Left hindlimb (tissue), 1 donor: ENCODE data around the gene PPP1R1B.

ENCODE experiments used
- DNase-seq: peaks from one replicate; pipeline ENCODE4 v3.0.0-alpha.2; 2018

The PPP1R1B gene

GRCh38 chr17:39670746-39671145 lies 44.0 kb downstream of the PPP1R1B start:
- peak; percentile 12 for DNase-seq

DNA sequence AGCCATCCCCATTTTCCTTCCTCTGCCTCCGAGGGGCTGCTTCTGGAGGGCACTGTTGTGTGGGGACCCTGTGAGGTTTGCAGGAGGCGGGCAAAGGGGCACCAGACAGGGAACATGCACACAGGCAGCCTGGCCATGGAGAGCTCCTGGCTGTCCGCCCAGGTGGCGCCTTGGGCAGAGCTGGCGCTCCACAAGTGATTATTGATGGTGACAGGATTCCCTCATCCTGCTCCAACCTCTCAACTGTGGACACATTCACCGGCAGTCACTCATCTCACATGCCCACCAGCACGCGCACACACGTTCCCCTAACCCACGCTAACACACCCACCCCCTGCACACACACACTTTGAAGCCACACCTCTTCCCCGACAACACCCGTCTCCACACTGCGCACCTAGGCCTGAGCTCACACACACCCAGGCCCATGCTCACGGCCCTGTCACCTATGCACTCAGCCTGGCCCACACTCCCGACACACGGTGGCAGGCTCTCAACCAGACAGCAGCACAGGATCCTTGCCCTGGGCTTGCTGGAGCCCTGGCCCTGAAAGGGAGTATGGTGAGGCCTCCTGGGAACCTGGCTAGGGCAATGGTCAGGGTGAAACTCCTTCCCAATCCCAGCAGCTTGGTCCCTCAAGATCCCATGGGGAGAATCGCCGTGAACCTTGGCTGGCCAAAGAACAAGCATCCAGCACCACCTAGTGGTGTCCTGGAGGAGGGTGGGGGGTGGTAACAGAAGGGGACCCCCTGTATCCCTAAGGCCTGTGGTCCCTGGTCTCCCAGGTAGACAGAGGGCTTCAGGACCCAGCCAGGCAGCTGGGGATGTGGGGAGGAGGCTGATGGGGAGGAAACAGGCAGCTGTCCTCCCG lies 45.1 kb downstream of the PPP1R1B start:
- DNase-seq = peak; percentile 44

DNA sequence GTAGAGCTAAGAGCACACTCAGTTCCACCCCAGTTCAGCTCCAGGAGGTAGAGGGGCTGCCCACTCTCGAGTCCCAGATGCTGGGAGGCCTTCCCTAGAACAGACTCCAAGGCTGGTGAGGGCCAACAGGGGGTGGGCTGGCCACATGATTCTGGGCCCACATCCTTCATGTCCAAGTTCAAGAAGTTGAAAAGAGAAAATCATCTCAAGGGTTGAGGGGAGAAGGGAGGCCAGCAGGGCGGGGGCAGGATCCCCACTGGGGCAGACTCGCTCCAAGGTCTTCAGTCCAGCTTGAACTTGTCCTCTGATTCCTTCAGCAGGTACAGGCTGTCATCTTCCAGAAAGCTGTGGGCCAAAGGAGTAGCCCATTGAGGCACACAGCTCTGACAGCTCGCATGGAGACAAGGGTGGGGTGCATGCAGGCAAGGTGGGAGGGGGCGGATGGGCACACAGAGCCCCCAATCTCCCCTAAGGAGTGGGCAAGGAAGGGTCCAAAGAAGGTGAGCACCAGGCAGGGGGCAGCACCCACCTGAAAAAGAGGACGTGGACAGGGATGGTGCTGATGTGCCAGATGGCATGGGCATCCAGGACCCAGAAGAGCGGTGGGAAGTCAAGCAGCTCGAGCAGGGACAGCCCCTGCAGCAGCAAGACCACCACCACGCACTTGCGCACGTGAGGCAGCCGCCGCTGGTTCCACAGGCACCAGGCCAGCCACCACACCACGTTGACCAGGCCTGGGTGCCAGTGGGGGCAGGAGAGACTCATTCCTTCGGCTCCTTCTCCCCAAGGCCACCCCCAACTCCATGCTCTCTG lies 46.0 kb downstream of the PPP1R1B start:
- DNase-seq = peak; percentile 20

GRCh38 chr17:39673335-39674081 lies 46.8 kb downstream of the PPP1R1B start:
- peak; percentile 16 for DNase-seq

DNA sequence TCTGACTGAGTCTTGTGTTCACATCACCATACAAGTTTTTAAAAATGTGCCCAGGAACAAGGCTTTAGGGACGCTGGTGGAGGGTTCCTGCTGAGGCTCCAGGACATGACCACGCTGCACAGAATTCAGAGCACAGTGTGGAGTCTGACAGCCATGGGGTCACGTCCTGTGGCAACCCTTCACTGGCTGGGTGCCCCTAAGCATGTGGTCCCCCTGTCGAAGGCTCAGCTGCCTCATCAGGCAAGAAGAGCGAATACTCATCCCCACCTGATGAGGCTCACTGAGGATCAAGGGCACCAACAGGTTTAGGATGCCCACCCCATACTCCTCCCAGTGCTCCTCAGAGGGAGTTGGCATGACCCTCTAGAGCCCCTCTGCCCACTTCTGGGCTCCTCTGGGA lies 47.4 kb downstream of the PPP1R1B start:
- DNase-seq = peak; percentile 20

- peak; percentile 35 for DNase-seq
Measured at GRCh38 chr17:39674702-39675389, 48.1 kb downstream of the PPP1R1B start.

DNA sequence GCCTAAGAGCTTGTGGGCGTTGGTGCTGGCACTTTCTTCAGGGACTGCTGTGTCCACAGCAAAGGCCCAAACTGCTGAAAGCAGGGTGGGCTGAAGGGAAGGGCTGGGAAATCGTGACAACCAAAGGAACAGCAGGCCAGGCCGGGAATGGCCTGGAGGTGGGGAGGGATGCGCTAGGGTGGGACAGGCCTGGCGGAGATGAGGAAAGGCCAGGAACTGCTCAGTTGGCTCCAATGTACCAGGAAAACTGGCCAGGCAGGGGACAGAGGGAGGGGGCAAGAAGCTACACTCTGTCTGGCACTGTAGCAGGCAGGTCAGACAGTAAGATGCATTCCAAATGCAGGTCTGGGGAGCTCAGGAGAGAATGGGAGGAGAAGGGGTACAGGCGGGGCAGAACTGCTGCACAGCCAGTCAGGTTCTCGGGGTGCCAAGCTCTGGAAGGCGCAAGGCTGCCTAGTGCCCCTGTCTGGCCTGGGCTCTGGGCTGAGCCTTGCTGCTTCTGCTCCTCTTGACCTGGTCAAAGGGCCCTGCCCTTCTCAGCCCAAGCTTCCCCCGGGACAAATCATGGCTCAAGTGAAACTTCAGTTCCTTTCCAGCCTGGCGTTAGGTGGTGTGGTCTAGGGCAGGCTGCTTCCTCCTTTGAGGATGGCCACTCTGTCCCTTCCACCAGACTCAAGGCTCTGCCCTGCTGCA lies 48.8 kb downstream of the PPP1R1B start:
- DNase-seq = peak; percentile 15

DNA sequence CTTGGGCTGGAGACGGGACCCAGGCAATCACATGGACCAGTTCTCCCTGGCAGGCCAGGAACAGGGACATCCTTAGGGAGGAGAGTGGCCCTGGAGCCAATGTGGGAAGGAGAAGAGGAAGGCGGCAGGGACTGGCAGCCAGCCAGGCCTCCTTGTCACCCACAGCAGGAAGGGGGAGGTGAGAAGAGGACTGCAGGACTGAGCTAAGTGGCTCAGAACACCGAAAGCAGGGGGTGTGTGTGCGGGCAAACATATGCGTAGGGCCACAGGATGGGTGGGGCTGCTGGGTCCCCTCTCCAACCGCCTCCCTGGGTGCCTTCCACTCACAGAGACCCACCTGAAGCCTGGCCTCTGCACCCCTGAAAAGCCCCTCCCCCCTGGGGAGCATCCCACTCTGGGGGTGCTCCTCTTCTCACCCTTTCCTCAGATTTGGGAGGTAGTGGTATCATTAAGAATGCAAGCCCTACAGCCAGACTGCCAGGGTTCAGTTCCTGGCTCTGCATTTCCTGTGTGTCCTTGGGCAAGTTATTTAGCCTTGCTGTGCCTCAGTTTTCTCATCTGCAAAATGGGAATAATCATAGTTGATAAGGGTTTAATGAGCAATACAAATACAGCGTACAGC lies 49.6 kb downstream of the PPP1R1B start:
- peak; percentile 43 for DNase-seq

DNA sequence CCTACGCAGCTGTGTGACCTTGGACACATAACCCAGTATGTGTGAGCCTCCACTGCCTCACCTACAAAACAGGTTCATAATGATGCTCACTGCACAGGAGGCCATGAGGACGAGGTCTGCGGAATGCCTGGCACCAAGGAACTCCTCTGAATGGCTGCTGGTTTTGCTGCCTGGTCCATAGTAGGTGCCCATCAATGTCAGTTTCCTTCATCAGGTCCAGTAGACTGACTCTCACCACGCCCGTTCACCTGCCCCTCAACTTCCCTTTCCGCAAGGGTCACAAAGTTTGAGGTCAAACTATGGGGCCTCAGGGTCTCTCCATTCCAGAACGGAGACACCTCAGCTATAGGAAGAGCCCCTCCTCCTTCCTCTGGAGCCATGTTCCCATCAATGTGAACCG lies 50.3 kb downstream of the PPP1R1B start:
- peak; percentile 9 for DNase-seq

- DNase-seq = peak; percentile 59
Measured at GRCh38 chr17:39677542-39678339, 51.0 kb downstream of the PPP1R1B start.

GRCh38 chr17:39678340-39679116 lies 51.8 kb downstream of the PPP1R1B start:
- DNase-seq = peak; percentile 9

DNA sequence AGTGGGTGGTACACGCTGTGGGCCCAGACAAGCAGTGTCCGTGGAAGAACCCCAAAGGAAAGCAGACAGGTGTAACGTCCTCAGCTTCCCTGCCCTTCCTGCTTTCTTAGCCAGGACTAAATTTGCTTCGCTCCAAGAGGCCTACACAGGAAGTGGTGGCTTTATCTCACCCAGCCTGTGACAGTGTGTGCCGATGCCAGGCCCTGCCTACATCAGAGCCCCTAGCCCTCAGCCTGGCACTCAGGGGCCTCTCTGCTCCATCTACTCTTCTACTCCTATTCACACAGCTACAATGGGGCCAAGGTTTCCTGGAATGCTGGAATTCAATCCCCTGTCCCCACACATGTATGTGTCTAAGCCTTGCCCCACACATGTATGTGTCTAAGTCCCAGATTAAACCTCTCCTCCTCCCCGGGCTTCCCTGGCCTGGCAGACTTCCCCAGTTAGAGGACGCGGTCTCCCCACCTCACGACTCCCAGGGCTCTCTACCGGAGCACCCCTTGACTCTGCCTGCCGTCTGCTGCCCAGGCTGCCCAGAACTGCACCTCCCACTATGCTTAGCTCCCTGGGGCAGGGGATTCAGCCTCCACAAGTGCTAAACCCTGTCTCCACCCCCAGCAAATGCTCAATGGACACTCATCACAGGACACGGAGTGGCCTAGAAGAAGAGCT lies 52.9 kb downstream of the PPP1R1B start:
- DNase-seq = peak; percentile 12

DNA sequence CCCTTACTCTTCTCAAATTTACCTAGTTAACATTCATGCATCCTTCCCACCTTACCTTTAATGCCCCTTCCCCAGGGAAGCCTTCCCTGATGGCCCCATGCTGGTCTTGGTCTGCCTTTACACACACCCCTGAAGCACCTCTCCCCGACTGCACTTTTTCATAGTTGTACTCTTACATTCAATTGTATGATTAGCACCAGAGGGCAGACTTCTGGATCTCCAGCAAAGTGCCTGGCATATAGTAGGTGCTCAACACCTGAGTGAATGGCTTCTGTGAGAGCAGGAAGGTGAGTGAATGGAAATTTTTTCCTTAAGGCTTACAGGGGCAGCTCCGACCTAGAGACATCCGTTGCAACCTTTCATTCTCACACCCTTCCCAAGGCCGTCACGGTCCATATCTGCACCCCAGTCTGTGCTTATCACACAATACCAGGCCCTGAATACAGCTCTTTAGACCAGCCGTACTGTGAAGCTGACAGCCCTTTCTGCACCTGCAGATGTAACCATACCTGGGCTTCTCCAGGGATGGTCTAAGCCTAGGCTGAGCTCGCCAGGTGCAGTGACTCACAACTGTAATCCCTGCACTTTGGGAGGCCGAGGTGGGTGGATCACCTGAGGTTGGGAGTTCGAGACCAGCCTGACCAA lies 56.7 kb downstream of the PPP1R1B start:
- no peak for DNase-seq

DNA sequence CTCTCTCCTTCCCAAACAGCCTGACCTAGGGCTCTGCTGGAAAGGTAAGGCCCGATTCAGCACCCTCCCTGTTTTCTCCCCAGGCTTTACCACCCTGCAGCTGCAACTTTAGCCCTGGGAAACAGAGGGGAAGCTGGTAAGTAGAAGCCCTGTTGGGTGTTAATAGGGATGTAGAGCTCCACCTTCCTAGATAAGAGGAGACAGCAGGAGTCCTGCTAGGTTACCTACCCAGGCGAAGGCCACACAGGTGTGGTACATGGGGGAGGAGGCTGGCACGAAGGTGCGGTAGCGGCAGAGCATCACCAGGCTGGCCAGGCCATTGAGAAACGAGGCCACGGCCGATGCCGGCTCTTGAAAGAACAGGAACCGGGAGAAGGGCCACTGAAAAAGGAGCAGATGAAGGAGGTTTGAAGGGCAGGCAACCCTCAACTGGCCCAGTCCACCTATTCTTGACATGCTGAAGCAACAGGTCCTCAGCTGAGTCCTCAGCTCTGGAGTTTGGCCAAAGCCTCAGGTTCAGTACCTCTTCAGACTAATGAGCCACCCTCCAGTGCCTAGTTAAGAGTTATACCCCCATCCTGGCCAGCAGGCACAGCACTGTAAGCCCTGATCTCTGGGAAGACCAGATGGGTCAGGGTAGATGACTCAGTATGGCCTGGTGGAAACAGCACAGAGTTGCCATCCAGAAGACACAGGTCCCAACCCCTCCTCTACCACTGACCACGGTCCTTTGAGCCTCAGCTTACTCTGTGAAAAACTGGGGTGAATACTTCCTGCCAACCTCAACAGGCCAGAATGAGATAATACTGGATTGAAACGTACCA lies 57.8 kb downstream of the PPP1R1B start:
- peak; percentile 13 for DNase-seq
